H1 (cell line): ENCODE data around the gene MAPK1. TPM values are rescaled to one million over a fixed set of nuclear protein-coding genes. Genes with fewer than 3 reads are reported as not detected.

Experiments
- CTCF ChIA-PET: fragments of 300-600 bp; sonication (Branson Sonifier 250); formaldehyde crosslinking; loops from one replicate; lab custom pipeline; 2021; ENCODE audit not compliant: partially characterized antibody; lab: Charles Lee
- POLR2A ChIA-PET: fragments of 300-600 bp; sonication (Branson Sonifier 250); formaldehyde crosslinking; loops from one replicate; lab custom pipeline; 2021; ENCODE audit warnings: inconsistent platforms; ENCODE audit not compliant: partially characterized antibody; lab: Charles Lee
- DNase-seq, 2 experiments: peaks; one replicate each; pipeline versions ENCODE4 v3.0.0 to v3.0.0-alpha.2; 2010 to 2022; ENCODE audit warnings: low spot score in 2 of 2, low read depth in 1 of 2, mixed read lengths in 1 of 2
- FAIRE-seq: peaks from 2 replicates; lab custom pipeline; 2011; peaks lifted over from hg19 to GRCh38; lab: Jason Lieb, UNC
- H2AFZ ChIP-seq: 2 replicates; pipeline ENCODE4 v1.8.1; 2012; ENCODE audit warnings: low read length, inconsistent platforms
- H2AK5ac ChIP-seq: 2 replicates; pipeline ENCODE4 v1.6.1; 2013; ENCODE audit warnings: low read depth, low read length
- H2BK120ac ChIP-seq: replicated peaks from 2 replicates; pipeline ENCODE3; 2013; ENCODE audit warnings: low read depth, low read length, inconsistent platforms
- H2BK12ac ChIP-seq: 2 replicates; pipeline ENCODE4 v1.6.1; 2013; ENCODE audit warnings: low read depth, low read length
- H2BK15ac ChIP-seq: 2 replicates; pipeline ENCODE4 v1.6.1; 2013; ENCODE audit warnings: low read length
- H2BK20ac ChIP-seq: 2 replicates; pipeline ENCODE4 v1.6.1; 2013; ENCODE audit warnings: low read length
- H2BK5ac ChIP-seq: 2 replicates; pipeline ENCODE4 v1.6.1; 2013; ENCODE audit warnings: low read depth, low read length
- H3K14ac ChIP-seq: 2 replicates; pipeline ENCODE4 v1.6.1; 2013; ENCODE audit warnings: inconsistent platforms; ENCODE audit not compliant: insufficient read length
- H3K18ac ChIP-seq: 2 replicates; pipeline ENCODE4 v1.6.1; 2013; ENCODE audit warnings: low read length; ENCODE audit errors: extremely low read depth
- H3K23ac ChIP-seq: 2 replicates; pipeline ENCODE4 v1.6.1; 2013; ENCODE audit warnings: inconsistent platforms; ENCODE audit not compliant: insufficient read length
- H3K23me2 ChIP-seq: 2 replicates; pipeline ENCODE4 v1.6.1; 2013; ENCODE audit warnings: low read depth, low read length
- H3K27ac ChIP-seq: 2 replicates; pipeline ENCODE4 v1.6.1; 2011; ENCODE audit warnings: low read depth, low read length, inconsistent platforms
- H3K27me3 ChIP-seq, 4 experiments: replicated peaks in 1 of 4; 1 replicate in 1 of 4; 2 replicates in 3 of 4; pipeline versions ENCODE4 v1.6.1 to v1.8.1; 2011 to 2013; ENCODE audit warnings: low read length in 3 of 4, mild to moderate bottlenecking in 3 of 4, inconsistent platforms in 2 of 4, mixed read lengths in 2 of 4, moderate library complexity in 1 of 4; ENCODE audit not compliant: control insufficient read depth in 3 of 4, insufficient read depth in 3 of 4; ENCODE audit errors: extremely low read depth in 1 of 4
- H3K36me3 ChIP-seq, 4 experiments: 2 replicates each; pipeline versions ENCODE4 v1.6.1 to v1.8.1; 2011 to 2013; ENCODE audit warnings: mild to moderate bottlenecking in 4 of 4, low read length in 3 of 4, moderate library complexity in 2 of 4, control low read depth in 1 of 4, inconsistent platforms in 1 of 4; ENCODE audit not compliant: insufficient read depth in 4 of 4, control insufficient read depth in 2 of 4
- H3K4ac ChIP-seq: replicated peaks from 2 replicates; pipeline ENCODE3; 2013; ENCODE audit warnings: low read length, low read depth, mixed read lengths, inconsistent platforms; ENCODE audit not compliant: insufficient read length
- H3K4me1 ChIP-seq, 4 experiments: replicated peaks in 1 of 4; 1 replicate in 1 of 4; 2 replicates in 3 of 4; pipeline versions ENCODE4 v1.6.1 to v1.8.1; 2011 to 2013; ENCODE audit warnings: low read length in 3 of 4, inconsistent platforms in 2 of 4, mixed read lengths in 1 of 4; ENCODE audit not compliant: insufficient read depth in 4 of 4, control insufficient read depth in 3 of 4
- H3K4me2 ChIP-seq, 2 experiments: 2 replicates each; pipeline versions ENCODE4 v1.6.1 to v1.8.1; 2011 to 2013; ENCODE audit warnings: low read depth in 2 of 2, low read length in 2 of 2, control low read depth in 1 of 2, inconsistent platforms in 1 of 2, mild to moderate bottlenecking in 1 of 2; ENCODE audit not compliant: insufficient read depth in 1 of 2
- H3K4me3 ChIP-seq, 4 experiments: fragments of 200-600, 300-600 bp in 1 of 4; sonication (generic), shearing (Covaris generic), sonication (Bioruptor Twin) in 1 of 4; 2 replicates each; pipeline versions ENCODE4 v1.5.1 to v1.8.1; 2011 to 2016; ENCODE audit warnings: low read length in 4 of 4, low read depth in 3 of 4, control low read depth in 2 of 4, inconsistent platforms in 2 of 4, mild to moderate bottlenecking in 2 of 4, mixed read lengths in 1 of 4, moderate library complexity in 1 of 4; ENCODE audit not compliant: insufficient read depth in 2 of 4; ENCODE audit errors: extremely low read depth in 1 of 4
- H3K56ac ChIP-seq: replicated peaks from 2 replicates; pipeline ENCODE3; 2013; ENCODE audit warnings: low read depth, mild to moderate bottlenecking, mixed read lengths, low read length, inconsistent platforms; ENCODE audit not compliant: insufficient read length
- H3K79me1 ChIP-seq: 2 replicates; pipeline ENCODE4 v1.6.1; 2013; ENCODE audit warnings: low read depth, low read length, control low read depth
- H3K79me2 ChIP-seq, 2 experiments: 2 replicates each; pipeline versions ENCODE4 v1.6.1 to v1.8.1; 2012 to 2013; ENCODE audit warnings: low read length in 2 of 2, mild to moderate bottlenecking in 2 of 2, inconsistent platforms in 1 of 2; ENCODE audit not compliant: insufficient read depth in 2 of 2, control insufficient read depth in 1 of 2
- H3K9ac ChIP-seq, 4 experiments: replicated peaks in 1 of 4; 1 replicate in 1 of 4; 2 replicates in 3 of 4; pipeline versions ENCODE4 v1.6.1 to v1.8.1; 2011 to 2013; ENCODE audit warnings: low read depth in 3 of 4, low read length in 3 of 4, control low read depth in 2 of 4, mild to moderate bottlenecking in 2 of 4, moderate library complexity in 2 of 4, inconsistent platforms in 1 of 4; ENCODE audit errors: extremely low read depth in 1 of 4
- H3K9me3 ChIP-seq, 2 experiments: 2 replicates each; pipeline versions ENCODE4 v1.6.1 to v1.8.1; 2012 to 2013; ENCODE audit warnings: mild to moderate bottlenecking in 2 of 2, moderate library complexity in 2 of 2, control low read depth in 1 of 2, inconsistent platforms in 1 of 2, low read depth in 1 of 2, low read length in 1 of 2, mixed read lengths in 1 of 2; ENCODE audit not compliant: insufficient read depth in 2 of 2
- H4K20me1 ChIP-seq, 2 experiments: replicated peaks in 1 of 2; 2 replicates each; pipeline versions ENCODE3 to v1.8.1; 2011 to 2013; ENCODE audit warnings: inconsistent platforms in 2 of 2, low read length in 2 of 2, mild to moderate bottlenecking in 1 of 2; ENCODE audit not compliant: insufficient read depth in 2 of 2, control insufficient read depth in 1 of 2
- H4K5ac ChIP-seq: 2 replicates; pipeline ENCODE4 v1.6.1; 2013; ENCODE audit warnings: low read length, low read depth, mixed read lengths, inconsistent platforms; ENCODE audit not compliant: insufficient read length
- H4K8ac ChIP-seq: 2 replicates; pipeline ENCODE4 v1.8.0; 2013; ENCODE audit warnings: mild to moderate bottlenecking, moderate library complexity, low read length, inconsistent platforms; ENCODE audit not compliant: insufficient read depth; ENCODE audit errors: extremely low read depth
- H4K91ac ChIP-seq: replicated peaks from 2 replicates; pipeline ENCODE3; 2013; ENCODE audit warnings: low read length, mixed read lengths, inconsistent platforms; ENCODE audit not compliant: insufficient read length
- BACH1 ChIP-seq: IDR thresholded peaks from 2 replicates; pipeline ENCODE4 v1.6.1; 2012; ENCODE audit warnings: low read length, improper control_type of control experiment
- CBX5 ChIP-seq: fragments of 300-800, 300-1000 bp; sonication (generic); IDR thresholded peaks from 2 replicates; pipeline ENCODE4 v1.7.1; 2016; ENCODE audit warnings: antibody characterized with exemption, low read length, low read depth
- CHD2 ChIP-seq: IDR thresholded peaks from 2 replicates; pipeline ENCODE4 v1.6.1; 2012; ENCODE audit warnings: low read length, improper control_type of control experiment
- GTF2F1 ChIP-seq: IDR thresholded peaks from 2 replicates; pipeline ENCODE4 v1.6.1; 2012; ENCODE audit warnings: low read depth, low read length, improper control_type of control experiment, borderline replicate concordance
- HDAC2 ChIP-seq, 2 experiments: fragments of 300-600 bp in 1 of 2; sonication (generic) in 1 of 2; IDR thresholded peaks; 2 replicates each; pipeline ENCODE4 v1.6.1; 2011 to 2012; ENCODE audit warnings: low read depth in 2 of 2, low read length in 2 of 2, mild to moderate bottlenecking in 2 of 2, moderate library complexity in 2 of 2, borderline replicate concordance in 1 of 2, inconsistent platforms in 1 of 2
- KDM4A ChIP-seq: IDR thresholded peaks from one replicate; pipeline ENCODE4 v1.7.1; 2012; ENCODE audit warnings: low read depth, mild to moderate bottlenecking, moderate library complexity, low read length, inconsistent platforms; ENCODE audit not compliant: severe bottlenecking
- RFX5 ChIP-seq: IDR thresholded peaks from 2 replicates; pipeline ENCODE4 v1.6.1; 2011; ENCODE audit warnings: low read depth, low read length, improper control_type of control experiment, borderline replicate concordance
- SIRT6 ChIP-seq: IDR thresholded peaks from one replicate; pipeline ENCODE4 v1.7.1; 2012; ENCODE audit warnings: low read length, inconsistent platforms
- SP1 ChIP-seq: IDR thresholded peaks from 2 replicates; pipeline ENCODE4 v1.6.1; 2011; ENCODE audit warnings: low read depth, low read length
- SP2 ChIP-seq: IDR thresholded peaks from 2 replicates; pipeline ENCODE4 v1.6.1; 2012; ENCODE audit warnings: mild to moderate bottlenecking, low read length, inconsistent platforms
- SRF ChIP-seq: IDR thresholded peaks from 2 replicates; pipeline ENCODE4 v1.6.1; 2011; ENCODE audit warnings: mild to moderate bottlenecking, low read depth, low read length, moderate library complexity
- TAF1 ChIP-seq: IDR thresholded peaks from 2 replicates; pipeline ENCODE4 v1.6.1; 2011; ENCODE audit warnings: mild to moderate bottlenecking, low read depth, low read length
- TCF12 ChIP-seq: IDR thresholded peaks from 2 replicates; pipeline ENCODE4 v1.6.1; 2011; ENCODE audit warnings: low read depth, mild to moderate bottlenecking, low read length
- WGBS, 2 experiments: shearing (Covaris generic) in 1 of 2; methylation state at CpG; one replicate each; pipeline versions ENCODE4 v1.1.6 to v1.1.7; 2013 to 2015; ENCODE audit warnings: low lambda C conversion rate in 2 of 2, mixed read lengths in 2 of 2, inconsistent platforms in 1 of 2, low coverage in 1 of 2, missing lambda C conversion rate in 1 of 2; ENCODE audit not compliant: insufficient replicate concordance in 2 of 2, insufficient coverage in 1 of 2, insufficient read length in 1 of 2; ENCODE audit errors: extremely low coverage in 1 of 2, missing lambda C conversion rate in 1 of 2; 5-methylcytosine and 5-hydroxymethylcytosine counted together
- polyA plus RNA-seq, 7 experiments: library from polyadenylated mRNA; depleted of rRNA in 3 of 7; stranded (reverse) in 5 of 7; unstranded in 2 of 7; fragments of >200 nt in 5 of 7; fragments of 200-250 nt in 2 of 7; gene quantifications; 1 replicate in 5 of 7; 2 replicates in 1 of 7; 4 replicates in 1 of 7; pipeline versions ENCODE4 v1.2.1 to v1.2.3, GENCODE V29; 2011 to 2013; ENCODE audit warnings: missing spikeins in 2 of 7, mixed read lengths in 2 of 7
- total RNA-seq: library from RNA; stranded (reverse); fragmentation: NEBNext Ultra II Directional; extraction: Animal tissue kit (Norgen Biotek cat#: 25700); gene quantifications from 2 replicates; pipeline ENCODE4 v1.2.1, GENCODE V29; 2021

MAPK1 gene
- total and polyA plus RNA-seq, 2 of the 8 experiments (the other 6 are each of a cell fraction or from before 2014, with no cell fraction given) = 28.1 to 101 TPM

GRCh38 chr22:21752276-21752675 is 115.2 kb downstream of the MAPK1 start:
- DNase-seq = no peak
- 88% methylated on average over 4 of the region's 4 CpGs; no CpG with 5 or more reads in 1 of the 2 experiments for WGBS, 2 experiments
- Histone ChIP-seq H3K36me3 (no peaks in the 10 kb centered on the region), H3K9me3 (no peaks in the 10 kb centered on the region), H3K56ac (no peak overlapping the region), H3K9ac (no peak overlapping the region), H2BK120ac (no peak overlapping the region), H4K5ac (no peak overlapping the region), H3K79me2 (no peaks in the 10 kb centered on the region), H3K27ac (no peak overlapping the region), H2BK5ac (no peak overlapping the region), H2AK5ac (no peak overlapping the region), H3K18ac (no peak overlapping the region), H3K4me1 (peaks cover 0 to 3% (median 0%) of the 10 kb centered on the region in 4 experiments; a peak in 2 of 7 replicates), H3K4me2 (no peak overlapping the region), H4K91ac (no peak overlapping the region), H3K79me1 (no peaks in the 10 kb centered on the region), H3K4ac (no peak overlapping the region), H3K4me3 (no peak overlapping the region), H2BK15ac (no peak overlapping the region), H4K8ac (no peak overlapping the region), H3K23me2 (no peaks in the 10 kb centered on the region), H2BK20ac (no peak overlapping the region), H3K23ac (no peak overlapping the region), H2BK12ac (no peak overlapping the region), H3K14ac (no peak overlapping the region), H3K27me3 (no peaks in the 10 kb centered on the region), H2AFZ (no peak overlapping the region), H4K20me1 (peaks cover 0 to 2% of the 10 kb centered on the region in 2 experiments)
- POLR2A ChIA-PET = interaction anchor here (0.6 to 0.7 kb wide), 2 partner anchors 83 to 1633 kb away, joined by 3 read pairs; no protein-coding TSS in a partner anchor
- CTCF ChIA-PET = interaction anchor here (1.7 kb wide), 1 partner anchor 186 kb away, joined by 4 read pairs; no protein-coding TSS in a partner anchor
- FAIRE-seq = no peak
- TF ChIP-seq CBX5 = no peak
- no peak for TF ChIP-seq BACH1
- no peak for TF ChIP-seq TAF1
- TF ChIP-seq SRF = no peak
- TF ChIP-seq HDAC2 (IDR thresholded peaks at IDR 0.05; ENCODE audit: borderline replicate concordance in 1 of 2, low read depth in 2 of 2, low read length in 2 of 2) = no peak
- no peak for TF ChIP-seq TCF12
- TF ChIP-seq RFX5 = no peak
- no peak for TF ChIP-seq CHD2
- no peak for TF ChIP-seq SP1
- no peak for TF ChIP-seq KDM4A
- no peak for TF ChIP-seq SP2
- no peak for TF ChIP-seq GTF2F1
- TF ChIP-seq SIRT6 = no peak
